Smooth muscle cell (in vitro differentiated cells): ENCODE results near the gene ADAMTS3. TPM values are rescaled to one million over a fixed set of nuclear protein-coding genes. Genes with fewer than 3 reads are reported as not detected.

Experiments used
- DNase-seq: peaks from one replicate; lab custom pipeline; 2025; ENCODE audit not compliant: unreplicated experiment; lab: John Stamatoyannopoulos, UW
- H2AFZ ChIP-seq: fragments of 200-600 bp; sonication (generic); 2 replicates; pipeline ENCODE4 v1.6.0; 2016; ENCODE audit warnings: antibody characterized with exemption, low read depth, mild to moderate bottlenecking
- H3F3A ChIP-seq: fragments of 200-600 bp; sonication (generic); 2 replicates; pipeline ENCODE4 v1.6.0; 2017; ENCODE audit warnings: antibody characterized with exemption, low read depth
- H3K27ac ChIP-seq: fragments of 200-600 bp; sonication (generic); 2 replicates; pipeline ENCODE4 v1.5.1; 2016; ENCODE audit warnings: low read depth, mild to moderate bottlenecking
- H3K27me3 ChIP-seq: fragments of 200-600 bp; sonication (generic); 2 replicates; pipeline ENCODE4 v1.6.1; 2016; ENCODE audit warnings: low read depth, mild to moderate bottlenecking
- H3K36me3 ChIP-seq: fragments of 200-600 bp; sonication (generic); 2 replicates; pipeline ENCODE4 v1.5.1; 2016; ENCODE audit warnings: low read depth
- H3K4me1 ChIP-seq: fragments of 200-600 bp; sonication (generic); 2 replicates; pipeline ENCODE4 v1.5.1; 2016; ENCODE audit warnings: low read depth
- H3K4me2 ChIP-seq: fragments of 200-600 bp; sonication (generic); 2 replicates; pipeline ENCODE4 v1.6.0; 2016; ENCODE audit warnings: mild to moderate bottlenecking
- H3K4me3 ChIP-seq: fragments of 200-600 bp; sonication (generic); 2 replicates; pipeline ENCODE4 v1.5.1; 2016; ENCODE audit warnings: mild to moderate bottlenecking
- H3K79me2 ChIP-seq: fragments of 200-600 bp; sonication (generic); 2 replicates; pipeline ENCODE4 v1.6.0; 2016; ENCODE audit warnings: low read depth, mild to moderate bottlenecking
- H3K9ac ChIP-seq: fragments of 200-600 bp; sonication (generic); 2 replicates; pipeline ENCODE4 v1.6.0; 2016; ENCODE audit warnings: low read depth
- H3K9me3 ChIP-seq: fragments of 200-600 bp; sonication (generic); replicated peaks from 2 replicates; pipeline ENCODE4 v1.5.1; 2016; ENCODE audit warnings: low read depth
- H4K20me1 ChIP-seq: fragments of 200-600 bp; sonication (generic); 2 replicates; pipeline ENCODE4 v1.6.0; 2016; ENCODE audit warnings: low read depth
- CTCF ChIP-seq: fragments of 200-600 bp; sonication (generic); IDR thresholded peaks from 2 replicates; pipeline ENCODE4 v1.5.1; 2017; ENCODE audit warnings: borderline replicate concordance, mild to moderate bottlenecking, antibody characterized with exemption; ENCODE audit not compliant: insufficient read depth, poor library complexity, severe bottlenecking
- WGBS: methylation state at CpG from one replicate; pipeline ENCODE4 v1.1.7; 2016; ENCODE audit warnings: low lambda C conversion rate; 5-methylcytosine and 5-hydroxymethylcytosine counted together
- polyA plus RNA-seq: library from polyadenylated mRNA; unstranded; fragments of >200 nt; fragmentation: Nextera tagmentation; extraction: Ambion mirVana; gene quantifications from 2 replicates; pipeline ENCODE4 v1.2.1, GENCODE V29; 2016
- total RNA-seq: library from RNA; depleted of rRNA; stranded (reverse); fragments of >200 nt; gene quantifications from 2 replicates; pipeline ENCODE4 v1.2.3, GENCODE V29; 2014

The ADAMTS3 gene
- total and polyA plus RNA-seq, 2 experiments from 2014 or later: 0.15 to 2.2 TPM

- TF ChIP-seq CTCF: no peak
These were observed 4.2 kb downstream of the ADAMTS3 start for GRCh38 chr4:72564789-72565188.

GRCh38 chr4:72564184-72564583 lies 4.8 kb downstream of the ADAMTS3 start:
- no peaks in the 10 kb centered on the region for H3K9me3 ChIP-seq
- WGBS: 73% methylated on average over 1 of the region's 1 CpG
- H3K36me3 ChIP-seq: no peaks in the 10 kb centered on the region
- no peak for TF ChIP-seq CTCF
- H4K20me1 ChIP-seq: no peaks in the 10 kb centered on the region
- H2AFZ ChIP-seq: no peak overlapping the region
- no peak overlapping the region for H3K4me3 ChIP-seq
- no peaks in the 10 kb centered on the region for H3K79me2 ChIP-seq
- no peak overlapping the region for H3K4me2 ChIP-seq
- no peaks in the 10 kb centered on the region for H3K27me3 ChIP-seq
- H3K9ac ChIP-seq: no peak overlapping the region
- DNase-seq: no peak
- no peaks in the 10 kb centered on the region for H3F3A ChIP-seq
- peaks cover 7% of the 10 kb centered on the region for H3K4me1 ChIP-seq
- H3K27ac ChIP-seq: peak overlapping the region; percentile 60

More at GRCh38 chr4:72564789-72565188, 4.2 kb downstream of the ADAMTS3 start:
- no peak for DNase-seq
- no peaks in the 10 kb centered on the region for H3F3A ChIP-seq
- no peaks in the 10 kb centered on the region for H3K27me3 ChIP-seq
- H3K4me1 ChIP-seq: peaks cover 7% of the 10 kb centered on the region
- no peak overlapping the region for H2AFZ ChIP-seq
- H3K36me3 ChIP-seq: no peaks in the 10 kb centered on the region
- 93% methylated on average over 2 of the region's 2 CpGs for WGBS
- H3K79me2 ChIP-seq: no peaks in the 10 kb centered on the region
- peak overlapping the region; percentile 58 for H3K27ac ChIP-seq
- H4K20me1 ChIP-seq: no peaks in the 10 kb centered on the region
- H3K4me3 ChIP-seq: no peak overlapping the region
- H3K9ac ChIP-seq: peak overlapping the region; percentile 6
- H3K4me2 ChIP-seq: no peak overlapping the region
- H3K9me3 ChIP-seq: no peaks in the 10 kb centered on the region

GRCh38 chr4:72558655-72559054 lies 10.4 kb downstream of the ADAMTS3 start:
- TF ChIP-seq CTCF: no peak
- H3K27me3 ChIP-seq: no peaks in the 10 kb centered on the region
- no peak overlapping the region for H3K9ac ChIP-seq
- DNase-seq: no peak
- H3K4me3 ChIP-seq: no peak overlapping the region
- no peaks in the 10 kb centered on the region for H3F3A ChIP-seq
- no peak overlapping the region for H3K27ac ChIP-seq
- no peaks in the 10 kb centered on the region for H3K9me3 ChIP-seq
- no peaks in the 10 kb centered on the region for H3K36me3 ChIP-seq
- H2AFZ ChIP-seq: no peak overlapping the region
- no peaks in the 10 kb centered on the region for H4K20me1 ChIP-seq
- H3K4me2 ChIP-seq: no peak overlapping the region
- H3K4me1 ChIP-seq: no peaks in the 10 kb centered on the region
- 95% methylated on average over 1 of the region's 1 CpG for WGBS
- H3K79me2 ChIP-seq: no peaks in the 10 kb centered on the region

GRCh38 chr4:72557021-72557420 lies 12.0 kb downstream of the ADAMTS3 start:
- Histone ChIP-seq H3K27me3 (no peaks in the 10 kb centered on the region), H4K20me1 (no peaks in the 10 kb centered on the region), H3F3A (no peaks in the 10 kb centered on the region), H3K9me3 (no peaks in the 10 kb centered on the region), H3K4me3 (no peak overlapping the region), H3K27ac (no peak overlapping the region), H3K9ac (no peak overlapping the region), H3K79me2 (no peaks in the 10 kb centered on the region), H2AFZ (no peak overlapping the region), H3K36me3 (no peaks in the 10 kb centered on the region), H3K4me1 (no peaks in the 10 kb centered on the region), H3K4me2 (no peak overlapping the region)
- no peak for DNase-seq
- TF ChIP-seq CTCF: no peak
- WGBS: 93% methylated on average over 5 of the region's 5 CpGs
